ENCODE results near the gene GLI3.

- TF ChIP-seq CTCF (IDR thresholded peaks at IDR 0.05; ENCODE audit: low read length) (no peak), EZH2 (optimal IDR thresholded peaks at IDR 0.05; ENCODE audit: low read depth, low read length) (no peak)
These were observed 265.3 kb downstream of the GLI3 start for GRCh38 chr7:41971640-41972187.
